ACC112 (cell line): ENCODE measurements around the gene TP63.

ENCODE experiments used
- H2AFZ ChIP-seq: fragments of 200-600 bp; sonication (generic); one replicate; pipeline ENCODE4 v1.6.0; 2017; ENCODE audit warnings: antibody characterized with exemption, low read length; ENCODE audit not compliant: unreplicated experiment
- H3K27ac ChIP-seq: fragments of 200-600 bp; sonication (generic); 2 replicates; pipeline ENCODE4 v1.5.1; 2014; ENCODE audit warnings: low read depth, mild to moderate bottlenecking, antibody characterized with exemption, low read length, moderate library complexity
- H3K27me3 ChIP-seq: fragments of 200-600 bp; sonication (generic); 2 replicates; pipeline ENCODE4 v1.6.1; 2014; ENCODE audit warnings: mild to moderate bottlenecking, antibody characterized with exemption, low read length, moderate library complexity, mixed read lengths; ENCODE audit not compliant: insufficient read depth
- H3K36me3 ChIP-seq: fragments of 200-600 bp; sonication (generic); 2 replicates; pipeline ENCODE4 v1.6.1; 2016; ENCODE audit warnings: mild to moderate bottlenecking, antibody characterized with exemption, low read length, moderate library complexity, mixed read lengths; ENCODE audit not compliant: insufficient read depth
- H3K4me1 ChIP-seq: fragments of 200-600 bp; sonication (generic); one replicate; pipeline ENCODE4 v1.6.1; 2016; ENCODE audit warnings: low read length, mixed read lengths; ENCODE audit not compliant: insufficient read depth, unreplicated experiment, control insufficient read depth
- H3K4me3 ChIP-seq: fragments of 200-600 bp; sonication (generic); 2 replicates; pipeline ENCODE4 v1.5.1; 2014; ENCODE audit warnings: mild to moderate bottlenecking, low read depth, low read length
- H3K79me2 ChIP-seq: fragments of 200-600 bp; sonication (generic); one replicate; pipeline ENCODE4 v1.6.0; 2016; ENCODE audit warnings: low read length; ENCODE audit not compliant: control insufficient read depth, unreplicated experiment, insufficient read depth

TP63 gene

GRCh38 chr3:189830401-189830800, 199.2 kb downstream of the TP63 start:
- Histone ChIP-seq H3K27me3 (no peaks in the 10 kb centered on the region), H3K79me2 (no peaks in the 10 kb centered on the region), H3K4me1 (no peaks in the 10 kb centered on the region), H3K36me3 (no peaks in the 10 kb centered on the region), H3K27ac (no peak overlapping the region), H3K4me3 (no peak overlapping the region), H2AFZ (no peak overlapping the region)

DNA sequence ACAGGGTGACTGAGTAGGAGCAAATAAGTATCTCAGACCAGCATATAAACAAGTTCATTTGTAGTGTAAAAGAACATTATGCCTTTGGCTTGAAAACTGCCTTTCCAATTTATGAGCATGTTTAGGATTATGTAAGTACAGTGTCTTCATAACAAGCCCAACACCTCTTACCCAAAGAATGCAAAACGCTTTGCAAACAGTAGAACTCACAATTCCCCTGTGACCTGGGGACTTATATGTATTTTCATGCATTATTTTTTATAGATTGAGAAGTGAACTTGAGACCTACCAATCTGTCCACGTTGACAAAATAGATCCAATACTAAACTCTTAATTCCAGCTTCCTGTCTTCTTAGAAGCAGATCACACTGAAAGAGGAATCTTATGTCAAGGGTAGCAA, 202.1 kb downstream of the TP63 start:
- Histone ChIP-seq H3K4me3 (no peak overlapping the region), H2AFZ (no peak overlapping the region), H3K79me2 (no peaks in the 10 kb centered on the region), H3K4me1 (no peaks in the 10 kb centered on the region), H3K27ac (no peak overlapping the region), H3K27me3 (no peaks in the 10 kb centered on the region), H3K36me3 (no peaks in the 10 kb centered on the region)

- Histone ChIP-seq H3K36me3 (no peaks in the 10 kb centered on the region), H3K27ac (no peak overlapping the region), H2AFZ (no peak overlapping the region), H3K27me3 (no peaks in the 10 kb centered on the region), H3K4me3 (no peak overlapping the region), H3K79me2 (no peaks in the 10 kb centered on the region), H3K4me1 (no peaks in the 10 kb centered on the region)
Observed at GRCh38 chr3:189833996-189834395, 202.8 kb downstream of the TP63 start.

DNA sequence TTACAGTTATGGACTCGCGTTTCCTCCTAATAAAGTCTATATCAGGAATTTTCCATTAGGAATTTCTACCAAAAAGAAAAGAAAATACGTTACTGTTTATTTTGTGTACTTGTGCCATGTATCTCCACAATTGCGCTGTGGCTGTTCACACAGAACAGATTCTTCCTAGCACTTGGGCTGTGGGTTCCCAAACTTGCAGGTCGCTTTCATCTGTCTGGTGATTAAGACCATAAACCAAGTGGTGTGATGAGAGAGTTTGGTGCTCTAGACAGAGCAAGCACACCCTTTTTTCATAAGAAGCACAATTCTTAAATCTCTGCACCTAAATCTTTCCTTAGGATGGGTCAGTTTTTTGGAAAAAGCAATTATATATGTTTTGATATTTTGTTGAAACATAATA, 203.3 kb downstream of the TP63 start:
- Histone ChIP-seq H2AFZ (no peak overlapping the region), H3K4me3 (no peak overlapping the region), H3K27me3 (no peaks in the 10 kb centered on the region), H3K4me1 (no peaks in the 10 kb centered on the region), H3K36me3 (no peaks in the 10 kb centered on the region), H3K27ac (no peak overlapping the region), H3K79me2 (no peaks in the 10 kb centered on the region)

DNA sequence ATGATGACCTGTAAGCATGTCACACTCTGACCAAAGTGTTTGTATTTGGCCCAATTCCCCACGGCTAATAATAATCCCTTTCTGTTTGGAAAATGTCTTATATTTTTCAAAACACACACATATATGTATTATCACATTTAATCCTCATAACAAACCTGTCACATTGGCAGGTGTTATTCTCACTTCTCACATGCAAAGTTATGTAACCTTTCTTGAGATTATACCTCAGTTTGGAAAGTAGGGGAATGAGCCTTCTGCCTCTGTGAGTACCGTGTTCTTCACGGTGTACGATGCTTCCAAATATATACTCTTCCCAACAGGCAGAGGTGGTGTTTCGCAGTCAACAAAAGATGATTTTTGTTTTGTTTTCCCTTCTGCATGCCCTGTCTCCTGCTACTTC, 205.6 kb downstream of the TP63 start:
- H3K79me2 ChIP-seq: no peaks in the 10 kb centered on the region
- no peaks in the 10 kb centered on the region for H3K4me1 ChIP-seq
- H3K36me3 ChIP-seq: no peaks in the 10 kb centered on the region
- H3K27me3 ChIP-seq: no peaks in the 10 kb centered on the region
- no peak overlapping the region for H3K27ac ChIP-seq
- H2AFZ ChIP-seq: no peak overlapping the region
- no peak overlapping the region for H3K4me3 ChIP-seq

DNA sequence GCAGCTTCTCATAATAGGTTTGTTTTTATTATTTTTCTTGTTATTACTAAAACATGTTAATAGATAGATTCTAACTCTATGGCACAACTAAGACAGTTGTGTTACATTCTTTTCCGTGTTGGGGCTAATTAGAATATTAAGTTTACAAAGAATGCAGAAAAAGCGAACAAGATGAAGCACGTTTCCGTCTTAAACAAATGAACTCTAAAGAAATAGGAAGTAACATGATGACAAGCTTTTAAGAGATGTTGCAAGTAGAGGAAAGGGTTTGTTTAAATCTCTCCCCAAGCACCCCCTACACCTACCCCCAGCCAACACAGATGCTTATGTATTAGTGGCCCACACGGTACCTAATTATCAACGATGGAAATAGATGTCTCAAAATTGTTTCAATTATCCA, 207.1 kb downstream of the TP63 start:
- Histone ChIP-seq H3K36me3 (no peaks in the 10 kb centered on the region), H3K27ac (no peak overlapping the region), H3K4me1 (no peaks in the 10 kb centered on the region), H3K79me2 (no peaks in the 10 kb centered on the region), H3K4me3 (no peak overlapping the region), H2AFZ (no peak overlapping the region), H3K27me3 (no peaks in the 10 kb centered on the region)

DNA sequence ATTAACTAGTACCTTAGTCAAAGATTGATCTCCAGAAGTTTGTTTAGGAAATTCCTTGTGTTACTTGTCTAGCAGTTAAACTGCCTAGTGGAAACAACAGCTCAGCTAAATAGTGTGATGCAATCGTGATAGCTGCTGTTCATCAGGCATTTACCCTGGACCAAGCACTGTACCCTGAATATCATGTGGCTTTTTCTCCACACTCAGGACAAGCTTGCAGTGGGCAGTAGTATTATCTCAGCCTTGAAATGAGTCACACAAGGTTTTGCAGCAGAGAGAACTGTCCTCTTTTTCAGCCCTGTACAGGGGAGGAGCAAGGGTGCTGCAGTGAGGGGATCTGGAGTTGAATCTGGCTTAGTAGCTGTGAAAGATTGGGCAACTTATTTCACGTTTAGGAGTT, 208.4 kb downstream of the TP63 start:
- Histone ChIP-seq H3K79me2 (no peaks in the 10 kb centered on the region), H3K36me3 (no peaks in the 10 kb centered on the region), H3K4me3 (no peak overlapping the region), H3K4me1 (no peaks in the 10 kb centered on the region), H2AFZ (no peak overlapping the region), H3K27me3 (no peaks in the 10 kb centered on the region), H3K27ac (no peak overlapping the region)

DNA sequence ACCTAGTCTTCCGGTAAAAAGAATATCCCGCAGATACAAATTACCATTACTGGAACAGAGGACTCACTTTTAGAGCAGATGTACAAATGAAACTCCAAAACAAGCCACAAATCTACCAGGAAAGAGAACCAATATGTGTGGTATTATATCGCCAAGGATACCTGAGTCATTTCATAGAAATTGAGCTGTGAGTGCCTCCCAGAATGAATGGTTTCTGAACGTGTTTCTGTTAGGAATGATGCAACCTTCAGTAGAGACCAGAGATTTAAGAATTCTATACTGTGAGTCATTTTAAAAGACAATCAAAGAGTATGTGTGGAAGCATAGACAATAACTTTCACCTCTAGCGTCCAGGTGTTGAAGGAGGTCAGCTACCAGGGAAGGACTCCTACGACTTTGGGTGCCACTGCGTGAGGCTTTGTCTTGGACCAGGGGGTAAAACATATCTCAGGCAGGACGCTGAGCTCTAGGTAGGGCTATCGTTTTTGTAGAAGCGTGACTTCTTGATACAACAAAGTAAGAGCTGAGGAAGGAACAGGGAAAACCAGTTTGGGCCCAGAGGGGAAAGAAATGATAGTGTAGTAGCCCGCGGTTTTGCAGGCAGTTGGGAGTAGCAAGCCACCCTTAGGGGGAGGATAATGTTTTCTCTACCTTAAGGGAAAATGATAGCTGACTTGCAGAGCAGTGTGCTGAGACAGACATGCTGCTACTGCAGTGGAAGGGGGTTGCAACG, 210.4 kb downstream of the TP63 start:
- no peak overlapping the region for H3K27ac ChIP-seq
- no peaks in the 10 kb centered on the region for H3K79me2 ChIP-seq
- H3K36me3 ChIP-seq: no peaks in the 10 kb centered on the region
- no peaks in the 10 kb centered on the region for H3K27me3 ChIP-seq
- H2AFZ ChIP-seq: no peak overlapping the region
- H3K4me3 ChIP-seq: no peak overlapping the region
- no peaks in the 10 kb centered on the region for H3K4me1 ChIP-seq

DNA sequence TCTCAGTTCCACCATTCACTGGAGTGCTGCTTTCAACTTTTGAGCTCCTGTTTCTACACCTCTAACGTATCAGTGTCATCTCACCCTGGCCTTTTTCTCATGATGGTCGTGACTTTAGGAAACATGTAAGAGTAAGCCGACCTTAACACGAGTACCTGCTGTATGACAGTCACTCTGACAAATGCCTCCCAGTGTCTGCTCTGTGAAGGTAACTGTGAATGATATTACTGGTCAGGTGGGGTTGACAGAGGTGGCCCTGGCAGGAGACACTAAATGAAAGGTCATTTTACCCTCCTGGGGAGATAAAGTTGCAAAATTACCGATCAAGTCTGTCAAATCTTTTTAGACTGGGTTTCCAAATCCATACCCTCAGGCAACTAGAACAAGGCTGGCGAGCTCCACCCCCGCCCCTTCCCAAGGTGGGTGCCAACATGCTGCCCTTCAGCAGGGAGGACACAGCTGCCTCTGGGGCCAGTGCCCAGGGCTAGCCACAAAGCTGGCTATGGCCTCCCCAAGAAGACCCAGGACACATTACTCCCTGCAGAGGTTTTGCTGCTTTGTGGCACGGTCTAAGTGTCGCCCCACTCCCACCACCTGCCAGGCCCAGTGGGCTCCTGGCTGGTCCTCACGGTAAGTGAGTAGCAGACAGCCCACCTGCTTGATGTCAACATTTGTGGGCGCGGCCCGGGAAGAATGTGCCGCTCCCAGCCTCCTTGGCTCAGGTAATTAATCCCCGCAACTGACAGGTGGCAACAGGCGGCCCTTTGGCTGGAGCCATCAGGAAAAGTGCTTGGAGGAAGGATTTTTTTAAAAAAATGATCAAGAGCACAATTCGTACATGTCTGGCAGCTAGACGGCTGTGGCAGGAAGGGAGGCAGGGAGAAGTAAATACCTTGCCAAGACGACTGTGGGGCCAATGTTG, 211.8 kb downstream of the TP63 start:
- no peaks in the 10 kb centered on the region for H3K36me3 ChIP-seq
- no peak overlapping the region for H3K27ac ChIP-seq
- H3K27me3 ChIP-seq: no peaks in the 10 kb centered on the region
- no peak overlapping the region for H2AFZ ChIP-seq
- H3K4me3 ChIP-seq: no peak overlapping the region
- no peaks in the 10 kb centered on the region for H3K79me2 ChIP-seq
- H3K4me1 ChIP-seq: no peaks in the 10 kb centered on the region

DNA sequence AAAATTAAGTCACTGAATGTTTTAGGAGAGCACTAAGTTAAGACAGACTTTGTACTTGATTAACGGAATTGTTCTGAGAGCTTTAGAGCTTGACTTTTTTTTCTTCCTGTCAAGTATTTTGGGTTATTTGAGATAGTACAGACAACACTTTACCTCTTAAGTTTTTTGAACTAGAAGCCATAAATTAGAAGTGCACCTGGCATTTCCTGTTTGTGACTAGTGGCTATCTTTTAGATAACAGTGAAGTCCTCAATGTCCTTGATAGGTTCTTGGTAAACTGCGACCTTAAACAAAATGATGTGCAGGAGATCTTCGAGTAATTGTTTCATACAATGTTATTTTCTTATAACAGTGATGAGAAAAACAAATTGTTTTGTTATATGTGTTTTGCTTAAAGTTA, 213.9 kb downstream of the TP63 start:
- H3K27ac ChIP-seq: no peak overlapping the region
- no peaks in the 10 kb centered on the region for H3K79me2 ChIP-seq
- H2AFZ ChIP-seq: no peak overlapping the region
- H3K36me3 ChIP-seq: no peaks in the 10 kb centered on the region
- H3K4me3 ChIP-seq: no peak overlapping the region
- no peaks in the 10 kb centered on the region for H3K27me3 ChIP-seq
- peaks cover 4% of the 10 kb centered on the region for H3K4me1 ChIP-seq
